ENCODE measurements around the gene GIMAP1. TPM values are rescaled to one million over a fixed set of nuclear protein-coding genes. Genes with fewer than 3 reads are reported as not detected.

GIMAP1 gene
- total RNA-seq, 1 donor from 2014 or later = not detected

- Histone ChIP-seq H3K36me3 (ENCODE audit: control insufficient read depth, insufficient read depth, low read length) (no peaks in the 10 kb centered on the region), H3K27me3 (ENCODE audit: control insufficient read depth, insufficient read depth, low read length) (no peaks in the 10 kb centered on the region), H3K4me3 (ENCODE audit: low read depth, low read length) (no peak overlapping the region)
- peak; percentile 64 for FAIRE-seq
- DNase-seq (ENCODE audit: low read depth) = peak; percentile 92
- TF ChIP-seq CTCF (IDR thresholded peaks at IDR 0.05; ENCODE audit: insufficient read depth, low read length, severe bottlenecking) = no peak
Measured at GRCh38 chr7:150738591-150739001, 22.2 kb downstream of the GIMAP1 start.

GRCh38 chr7:150739033-150739432 lies 22.6 kb downstream of the GIMAP1 start:
- TF ChIP-seq CTCF (IDR thresholded peaks at IDR 0.05; ENCODE audit: insufficient read depth, low read length, severe bottlenecking) = no peak
- no peak overlapping the region for H3K4me3 ChIP-seq (ENCODE audit: low read depth, low read length)
- DNase-seq (ENCODE audit: low read depth) (no peak), FAIRE-seq (no peak)
- no peaks in the 10 kb centered on the region for H3K36me3 ChIP-seq (ENCODE audit: control insufficient read depth, insufficient read depth, low read length)
- no peaks in the 10 kb centered on the region for H3K27me3 ChIP-seq (ENCODE audit: control insufficient read depth, insufficient read depth, low read length)

GRCh38 chr7:150740053-150740452 lies 23.6 kb downstream of the GIMAP1 start:
- Histone ChIP-seq H3K27me3 (ENCODE audit: control insufficient read depth, insufficient read depth, low read length) (no peaks in the 10 kb centered on the region), H3K4me3 (ENCODE audit: low read depth, low read length) (no peak overlapping the region), H3K36me3 (ENCODE audit: control insufficient read depth, insufficient read depth, low read length) (no peaks in the 10 kb centered on the region)
- no peak for TF ChIP-seq CTCF (IDR thresholded peaks at IDR 0.05; ENCODE audit: insufficient read depth, low read length, severe bottlenecking)
- FAIRE-seq (peak; percentile 18), DNase-seq (ENCODE audit: low read depth) (peak; percentile 12)

GRCh38 chr7:150742286-150742968 lies 26.0 kb downstream of the GIMAP1 start:
- no peak for DNase-seq (ENCODE audit: low read depth)
- no peak for TF ChIP-seq CTCF (IDR thresholded peaks at IDR 0.05; ENCODE audit: insufficient read depth, low read length, severe bottlenecking)
- Histone ChIP-seq H3K36me3 (ENCODE audit: control insufficient read depth, insufficient read depth, low read length) (no peaks in the 10 kb centered on the region), H3K4me3 (ENCODE audit: low read depth, low read length) (no peak overlapping the region), H3K27me3 (ENCODE audit: control insufficient read depth, insufficient read depth, low read length) (no peaks in the 10 kb centered on the region)
- no peak for FAIRE-seq

GRCh38 chr7:150744041-150744656 lies 27.7 kb downstream of the GIMAP1 start:
- Histone ChIP-seq H3K36me3 (ENCODE audit: control insufficient read depth, insufficient read depth, low read length) (no peaks in the 10 kb centered on the region), H3K27me3 (ENCODE audit: control insufficient read depth, insufficient read depth, low read length) (no peaks in the 10 kb centered on the region), H3K4me3 (ENCODE audit: low read depth, low read length) (no peak overlapping the region)
- DNase-seq (ENCODE audit: low read depth) (no peak), FAIRE-seq (peak; percentile 64)
- TF ChIP-seq CTCF (IDR thresholded peaks at IDR 0.05; ENCODE audit: insufficient read depth, low read length, severe bottlenecking) = no peak
